Activated CD8-positive, alpha-beta memory T cell treated with anti-CD3 and anti-CD28 coated beads, Interleukin-2, amount 50 U/mL, for 1 hour (primary cell): ENCODE data around the gene CTNNA1.

Experiments used
- DNase-seq: peaks from one replicate; pipeline ENCODE4 v3.0.0-alpha.2; 2020; ENCODE audit errors: extremely low read depth

Gene CTNNA1

GRCh38 chr5:138948471-138949222 lies 195.4 kb downstream of the CTNNA1 start:
- no peak for DNase-seq

- DNase-seq = no peak
Observed at GRCh38 chr5:138949223-138949574, 196.0 kb downstream of the CTNNA1 start.

GRCh38 chr5:138949988-138950387 lies 196.8 kb downstream of the CTNNA1 start:
- DNase-seq = no peak

DNA sequence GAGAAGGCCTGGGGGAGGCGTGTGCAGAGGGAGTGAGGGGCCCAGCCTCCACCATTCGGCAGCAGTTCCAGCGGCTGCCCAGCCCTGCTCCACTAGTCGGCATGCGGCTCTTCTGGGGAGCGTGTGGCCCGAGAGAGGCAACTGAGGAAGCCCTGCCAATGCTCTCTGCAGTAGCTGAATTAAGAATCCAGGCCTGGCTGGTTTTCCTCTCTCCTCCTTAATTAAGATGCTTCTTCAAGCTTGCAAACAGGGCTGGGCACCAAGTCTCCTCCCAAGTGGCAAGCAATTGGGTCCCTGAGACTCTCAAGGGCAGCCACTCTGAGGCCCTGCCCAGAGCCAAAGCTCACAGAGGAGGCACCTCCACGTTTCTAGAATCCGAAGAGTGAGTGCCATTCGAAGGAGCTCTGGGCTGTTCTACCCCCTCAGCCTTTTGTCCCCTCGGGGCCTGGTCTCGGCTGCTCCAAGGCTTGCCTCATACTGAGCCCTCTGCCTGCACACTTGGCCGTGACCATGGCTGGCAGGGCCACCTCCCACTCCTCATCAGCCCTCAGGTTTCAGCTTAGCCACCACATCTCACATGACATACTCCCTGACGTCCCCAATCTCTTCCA lies 197.3 kb downstream of the CTNNA1 start:
- DNase-seq = no peak

DNA sequence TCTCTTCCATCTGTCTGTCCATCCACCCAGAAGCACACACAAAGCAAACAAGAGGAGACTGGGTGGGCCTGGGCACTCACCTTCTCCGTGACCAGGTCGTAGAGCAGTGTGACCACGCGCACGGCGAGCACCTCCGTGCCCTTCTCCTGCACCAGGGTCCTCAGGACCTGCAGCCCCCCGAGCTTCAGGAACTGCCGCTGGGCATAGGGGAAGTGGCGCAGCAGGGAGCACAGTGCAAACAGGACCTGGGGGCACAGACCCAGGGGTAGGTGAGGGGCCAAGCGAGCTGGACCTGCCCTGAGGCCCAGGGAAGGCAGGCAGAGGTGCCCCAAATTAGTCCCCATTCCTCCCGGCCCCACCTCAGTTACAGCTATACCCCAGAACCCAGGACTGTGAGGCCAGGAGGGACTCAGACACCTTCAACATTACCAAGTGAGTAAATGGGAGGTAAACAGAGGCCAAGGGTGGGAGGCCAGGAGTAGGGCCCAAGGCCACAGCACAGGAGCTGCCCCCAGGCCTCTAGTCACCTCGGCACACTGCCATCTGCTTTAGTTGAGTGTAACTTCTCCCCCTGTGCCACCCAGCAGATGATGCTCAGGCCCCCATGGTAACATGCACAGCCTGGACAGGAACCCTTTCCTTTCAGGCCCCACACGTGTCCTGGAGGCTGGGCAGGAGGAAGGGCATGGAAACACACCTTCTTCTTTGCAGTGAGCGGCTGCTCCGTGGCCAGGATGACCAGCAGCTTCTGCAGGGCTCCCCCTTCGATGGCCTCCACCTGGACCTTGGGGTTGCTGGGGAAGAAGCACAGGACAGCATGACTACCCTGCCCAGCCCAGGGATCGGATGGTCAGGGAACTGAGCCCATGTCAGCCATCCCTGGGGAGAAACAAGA lies 198.1 kb downstream of the CTNNA1 start:
- DNase-seq = no peak

- no peak for DNase-seq
Observed at GRCh38 chr5:138951986-138952735, 198.9 kb downstream of the CTNNA1 start.

GRCh38 chr5:138952962-138953361 lies 199.7 kb downstream of the CTNNA1 start:
- DNase-seq = no peak

- no peak for DNase-seq
Observed at GRCh38 chr5:138953387-138954256, 200.4 kb downstream of the CTNNA1 start.

- no peak for DNase-seq
Observed at GRCh38 chr5:138954257-138955012, 201.2 kb downstream of the CTNNA1 start.

DNA sequence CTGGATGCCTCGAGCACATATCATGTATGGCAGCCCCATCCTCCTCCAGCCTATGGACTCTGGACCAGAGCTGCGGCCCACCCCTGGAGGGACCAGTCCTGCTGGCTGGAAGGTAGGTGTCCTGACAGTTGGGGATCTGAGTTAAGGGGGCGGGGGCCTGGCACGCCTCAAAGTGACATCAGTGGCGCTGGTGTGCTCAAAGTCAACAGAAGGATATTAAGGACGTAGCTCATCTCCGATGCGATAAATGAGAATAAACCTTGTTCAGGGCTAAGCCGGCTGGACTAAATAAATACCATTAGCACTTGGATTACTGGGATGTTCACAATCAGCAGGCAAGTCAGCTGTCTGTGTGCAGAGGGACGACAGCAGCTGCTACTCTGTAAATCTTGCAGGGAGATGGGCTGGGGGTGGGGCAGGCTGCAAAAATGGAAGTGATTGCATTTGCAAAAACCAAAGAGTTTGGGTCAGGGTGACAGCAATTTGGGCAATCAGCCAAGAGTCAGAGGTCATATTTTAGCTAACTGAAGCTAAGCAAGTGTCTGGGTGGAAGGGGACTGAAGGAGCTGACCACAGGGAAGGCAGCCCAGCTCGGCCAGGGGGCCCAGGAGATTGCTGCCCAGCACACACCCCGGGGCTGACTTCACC lies 201.9 kb downstream of the CTNNA1 start:
- DNase-seq = no peak

GRCh38 chr5:138955671-138956295 lies 202.6 kb downstream of the CTNNA1 start:
- DNase-seq = no peak

DNA sequence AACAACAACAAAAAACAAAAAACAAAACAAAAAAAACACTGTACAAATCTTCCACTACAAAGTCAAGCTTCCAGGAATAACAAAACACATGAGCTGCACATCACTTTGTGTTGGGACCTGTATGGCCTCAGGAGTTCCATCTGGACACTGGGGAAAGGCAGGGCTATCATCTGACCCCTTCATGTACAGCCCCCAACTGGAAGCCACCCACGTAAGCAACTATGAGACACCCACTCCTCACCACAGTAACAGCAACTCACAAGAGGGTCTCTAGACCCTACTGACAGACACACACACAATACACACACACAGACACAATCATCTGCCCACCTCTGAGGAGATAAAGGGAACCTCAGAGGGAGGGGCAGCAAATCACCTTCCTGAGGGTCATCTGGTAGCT lies 203.6 kb downstream of the CTNNA1 start:
- no peak for DNase-seq

DNA sequence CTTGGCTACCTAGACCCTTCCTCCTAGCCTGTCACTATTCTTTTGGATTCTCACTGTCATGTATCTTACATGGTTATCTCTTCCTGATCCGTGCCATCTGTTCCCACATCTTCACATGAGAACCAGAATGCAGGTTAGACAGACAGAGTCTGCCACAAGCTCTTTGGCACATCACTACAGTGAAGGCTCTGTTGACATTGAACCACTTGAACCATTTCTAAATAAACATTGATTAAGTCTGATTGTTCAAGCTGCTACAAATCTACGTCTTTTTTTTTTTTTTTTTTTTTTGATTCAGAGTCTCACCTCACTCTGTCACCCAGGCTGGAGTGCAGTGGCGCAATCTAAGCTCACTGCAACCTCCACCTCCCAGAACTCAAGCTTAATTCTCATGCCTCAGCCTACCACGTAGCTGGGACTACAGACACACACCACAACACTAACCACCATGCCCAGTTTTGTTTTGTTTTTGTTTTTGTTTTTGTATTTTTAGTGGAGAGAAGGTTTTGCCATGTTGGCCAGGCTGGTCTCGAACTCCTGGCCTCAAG lies 207.0 kb downstream of the CTNNA1 start:
- no peak for DNase-seq

DNA sequence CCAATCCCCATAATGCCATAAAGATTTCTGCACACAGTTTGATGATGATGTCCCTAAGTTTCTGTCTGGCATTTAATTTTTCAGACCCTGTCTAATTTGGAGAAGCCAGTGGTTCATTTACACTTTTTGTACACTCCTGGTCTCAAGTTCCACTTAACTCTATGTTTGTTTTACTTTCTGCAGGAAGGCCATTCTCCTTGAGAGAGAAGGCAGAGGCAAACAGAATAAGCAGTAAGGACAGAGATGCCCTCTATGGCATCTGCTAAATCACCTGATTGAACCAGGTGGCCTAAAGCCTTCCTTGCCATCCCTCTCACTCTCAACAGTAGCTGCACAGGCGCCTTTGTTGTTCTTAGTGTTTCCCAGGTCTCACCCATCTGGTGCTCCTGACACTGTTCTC lies 208.0 kb downstream of the CTNNA1 start:
- no peak for DNase-seq

- DNase-seq = no peak
Observed at GRCh38 chr5:138961729-138962128, 208.5 kb downstream of the CTNNA1 start.

- DNase-seq = no peak
Observed at GRCh38 chr5:138962614-138963370, 209.6 kb downstream of the CTNNA1 start.

GRCh38 chr5:138963763-138964371 lies 210.6 kb downstream of the CTNNA1 start:
- no peak for DNase-seq
